GM19239 (cell line): ENCODE data around the gene TDRKH.

Experiments
- DNase-seq: peaks from one replicate; pipeline ENCODE4 v3.0.0; 2011; ENCODE audit warnings: low spot score; ENCODE audit not compliant: insufficient read length
- FAIRE-seq: peaks from 2 replicates; lab custom pipeline; 2011; peaks lifted over from hg19 to GRCh38; lab: Jason Lieb, UNC

The TDRKH gene

DNA sequence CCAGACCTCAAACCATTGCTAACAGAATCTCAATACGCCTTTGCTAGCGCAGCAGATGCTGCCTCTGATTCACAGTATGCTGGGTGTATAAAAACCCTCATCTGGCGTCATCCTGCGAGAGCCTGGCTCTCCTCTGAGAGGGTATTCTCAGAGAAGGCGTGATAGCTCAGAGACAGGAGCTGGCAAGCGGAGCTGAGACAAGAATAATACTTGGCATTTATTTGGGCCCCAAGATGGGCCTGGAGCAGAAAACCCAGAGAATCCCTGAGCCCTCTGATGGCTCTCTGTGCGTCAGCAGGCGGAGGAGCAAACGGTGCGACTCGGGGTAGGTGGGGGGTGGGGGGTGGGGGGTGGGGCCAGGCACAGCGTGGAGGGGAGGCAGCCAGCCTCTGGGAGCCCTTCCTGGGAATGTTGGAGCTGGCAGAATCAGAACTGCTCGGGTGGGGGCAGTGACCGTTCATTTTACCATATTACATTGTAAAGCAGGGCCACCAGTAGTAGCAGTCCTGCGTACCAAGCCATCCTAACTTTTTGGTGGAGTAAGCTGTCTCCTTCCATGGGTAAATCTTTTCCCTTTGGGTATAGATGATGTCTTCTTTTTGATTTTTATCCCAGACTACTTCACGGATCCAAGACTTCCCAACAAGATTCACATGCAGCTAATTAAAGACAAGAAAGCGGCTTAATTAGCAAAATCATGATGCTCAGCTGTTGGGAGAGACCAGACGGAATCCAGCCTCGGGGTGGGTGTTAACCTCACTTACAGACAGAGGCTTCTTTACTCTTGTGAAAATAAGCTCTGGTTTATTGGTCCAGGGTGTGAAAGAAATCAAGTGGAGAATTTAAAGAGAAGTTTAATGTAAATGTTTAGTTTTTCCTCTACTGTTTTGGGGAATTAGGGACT, 61.9 kb downstream of the TDRKH start:
- FAIRE-seq (no peak), DNase-seq (no peak)

GRCh38 chr1:151723726-151724370, 66.5 kb downstream of the TDRKH start:
- FAIRE-seq (no peak), DNase-seq (no peak)
